A673 (cell line): ENCODE measurements around the gene MPZL2. TPM values are rescaled to one million over a fixed set of nuclear protein-coding genes. Genes with fewer than 3 reads are reported as not detected.
A peak's percentile ranks its signal among the peaks of the same experiment; 100 is the strongest.

Experiments
- BruUV-seq: library from RNA; stranded (reverse); fragments of 400-500 nt; replicated peaks from 2 replicates; lab custom pipeline; 2021; lab: Mats Ljungman, UMichigan
- CTCF ChIA-PET: fragments of 300-600 bp; sonication (Branson Sonifier 250); formaldehyde crosslinking; loops from one replicate; lab custom pipeline; 2022; ENCODE audit warnings: antibody characterized with exemption; lab: Charles Lee
- POLR2A ChIA-PET: fragments of 300-600 bp; sonication (Branson Sonifier 250); formaldehyde crosslinking; loops from one replicate; lab custom pipeline; 2022; ENCODE audit warnings: antibody characterized with exemption; ENCODE audit not compliant: low non-redundant PET; lab: Charles Lee
- DNase-seq: peaks from one replicate; pipeline ENCODE4 v3.0.0-alpha.2; 2015; ENCODE audit warnings: low spot score
- H3K27ac ChIP-seq: fragments of 200-600 bp; sonication (generic); 2 replicates; pipeline ENCODE4 v1.5.1; 2016; ENCODE audit warnings: mixed run types, low read depth, mild to moderate bottlenecking, mixed read lengths, antibody characterized with exemption, low read length; ENCODE audit not compliant: poor library complexity, severe bottlenecking
- H3K27me3 ChIP-seq: fragments of 200-600 bp; sonication (generic); replicated peaks from 2 replicates; pipeline ENCODE4 v1.6.1; 2017; ENCODE audit warnings: mixed run types, low read depth, mild to moderate bottlenecking, mixed read lengths, antibody characterized with exemption, low read length; ENCODE audit not compliant: insufficient read depth, poor library complexity
- H3K36me3 ChIP-seq: fragments of 200-600 bp; sonication (generic); 2 replicates; pipeline ENCODE4 v1.6.1; 2016; ENCODE audit warnings: mixed run types, mild to moderate bottlenecking, mixed read lengths, antibody characterized with exemption, low read length; ENCODE audit not compliant: insufficient read depth, poor library complexity, severe bottlenecking
- H3K4me1 ChIP-seq: fragments of 200-600 bp; sonication (generic); 2 replicates; pipeline ENCODE4 v1.6.1; 2017; ENCODE audit warnings: mixed run types, mild to moderate bottlenecking, mixed read lengths, antibody characterized with exemption, low read length; ENCODE audit not compliant: insufficient read depth, poor library complexity, severe bottlenecking
- H3K4me3 ChIP-seq: fragments of 200-600 bp; sonication (generic); 2 replicates; pipeline ENCODE4 v1.5.1; 2016; ENCODE audit warnings: low read depth, mixed run types, mild to moderate bottlenecking, mixed read lengths, low read length; ENCODE audit not compliant: poor library complexity, severe bottlenecking
- H3K9me3 ChIP-seq: fragments of 200-600 bp; sonication (generic); 2 replicates; pipeline ENCODE4 v1.6.1; 2016; ENCODE audit warnings: mixed run types, low read depth, mild to moderate bottlenecking, mixed read lengths, antibody characterized with exemption, low read length; ENCODE audit not compliant: poor library complexity, severe bottlenecking
- CTCF ChIP-seq: fragments of 300-800, 200-600 bp; sonication (generic); conservative IDR thresholded peaks from 2 replicates; pipeline ENCODE4 v1.5.1; 2017; ENCODE audit warnings: low read depth, mild to moderate bottlenecking, antibody characterized with exemption, low read length, moderate library complexity, mixed read lengths
- EZH2 ChIP-seq: fragments of 200-600 bp; sonication (generic); IDR thresholded peaks from 2 replicates; pipeline ENCODE4 v1.6.1; 2017; ENCODE audit warnings: borderline replicate concordance, low read depth, mild to moderate bottlenecking, mixed read lengths, antibody characterized with exemption, low read length; ENCODE audit not compliant: poor library complexity, severe bottlenecking
- intact Hi-C: fragments of 100-400 bp; cut with micrococcal nuclease; formaldehyde crosslinking; loops from one replicate; pipeline ENCODE4 v1.10.0; 2022; ENCODE audit not compliant: unreplicated experiment
- total RNA-seq: library from RNA; stranded (reverse); gene quantifications from 2 replicates; pipeline ENCODE4 v1.2.3, GENCODE V29; 2021

The MPZL2 gene
- total RNA-seq, 1 experiment from 2014 or later = not detected

DNA sequence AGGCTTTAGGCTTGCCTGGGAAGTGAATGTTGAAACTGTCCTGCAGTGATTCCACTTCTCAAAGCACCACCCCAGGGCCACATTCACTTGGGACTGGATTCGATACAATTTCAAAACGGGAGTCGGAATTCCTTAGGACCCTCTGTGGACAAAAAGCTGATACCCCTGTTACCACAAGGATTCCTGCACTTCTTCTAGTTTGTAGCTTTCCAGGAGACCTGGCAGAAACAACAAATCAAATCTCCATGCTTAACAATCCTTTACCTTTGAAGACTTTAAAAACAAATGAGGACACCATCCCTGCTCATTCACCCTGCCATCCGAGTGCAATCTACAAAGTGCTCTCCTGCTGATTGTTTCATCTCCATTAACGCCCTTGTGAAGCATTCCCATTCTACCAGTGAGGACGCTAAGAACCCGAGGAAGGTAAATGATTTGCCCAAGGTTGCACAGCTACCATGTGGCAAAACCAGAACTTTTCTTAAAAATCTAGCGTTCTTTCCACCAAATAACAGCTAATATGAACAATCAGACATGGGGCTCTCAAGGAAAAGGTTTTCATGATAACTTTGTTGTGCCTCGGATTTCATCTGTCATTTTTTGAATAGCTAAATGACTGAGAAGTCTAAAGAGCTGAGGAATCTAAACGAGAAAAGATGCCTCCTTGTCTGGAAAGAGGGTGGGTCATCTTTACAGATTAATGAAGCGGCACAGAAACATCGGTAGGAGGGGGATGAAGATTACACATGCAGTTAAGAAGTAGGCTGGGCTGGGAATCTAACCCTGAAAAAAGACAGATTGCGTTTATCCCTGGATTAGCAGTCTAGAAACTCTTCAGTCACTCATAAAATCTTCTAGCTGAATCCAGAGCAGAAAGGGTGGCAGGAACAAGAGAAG is 720 bp upstream of the MPZL2 start:
- TF ChIP-seq CTCF = no peak
- TF ChIP-seq EZH2 = peak; percentile 43
- intact Hi-C loops = no loop called here
- BruUV-seq = no TSS peak
- no peaks in the 10 kb centered on the region for H3K9me3 ChIP-seq
- CTCF ChIA-PET = no interaction called here
- no peak for DNase-seq
- H3K27ac ChIP-seq = no peak overlapping the region
- no peak overlapping the region for H3K4me3 ChIP-seq
- no peaks in the 10 kb centered on the region for H3K4me1 ChIP-seq
- POLR2A ChIA-PET = no interaction called here
- H3K27me3 ChIP-seq = peaks cover 94% of the 10 kb centered on the region
- no peaks in the 10 kb centered on the region for H3K36me3 ChIP-seq

GRCh38 chr11:118263112-118263511 is 985 bp downstream of the MPZL2 start:
- CTCF ChIA-PET = no interaction called here
- POLR2A ChIA-PET = no interaction called here
- Histone ChIP-seq H3K27me3 (peaks cover 77% of the 10 kb centered on the region), H3K4me3 (no peak overlapping the region), H3K4me1 (no peaks in the 10 kb centered on the region), H3K27ac (no peak overlapping the region), H3K9me3 (no peaks in the 10 kb centered on the region), H3K36me3 (no peaks in the 10 kb centered on the region)
- TF ChIP-seq CTCF (no peak), EZH2 (no peak)
- DNase-seq = no peak
- intact Hi-C loops = no loop called here
- BruUV-seq = no TSS peak

- H3K27me3 ChIP-seq = peaks cover 69% of the 10 kb centered on the region
- no TSS peak for BruUV-seq
- no peaks in the 10 kb centered on the region for H3K4me1 ChIP-seq
- no peak overlapping the region for H3K4me3 ChIP-seq
- ChIA-PET CTCF (no interaction called here), POLR2A (no interaction called here)
- no peak for DNase-seq
- H3K27ac ChIP-seq = no peak overlapping the region
- no peaks in the 10 kb centered on the region for H3K9me3 ChIP-seq
- TF ChIP-seq EZH2 (no peak), CTCF (no peak)
- H3K36me3 ChIP-seq = no peaks in the 10 kb centered on the region
- intact Hi-C loops = no loop called here
These were observed 3.7 kb downstream of the MPZL2 start for GRCh38 chr11:118260353-118260752.
